Prostate gland (tissue), 2 donors: Measurements from ENCODE around the gene LRRN3. TPM values are rescaled to one million over a fixed set of nuclear protein-coding genes. Genes with fewer than 3 reads are reported as not detected.

Source experiments
- DNase-seq: peaks from one replicate; pipeline ENCODE4 v3.0.0-alpha.2; 2019; ENCODE audit warnings: low spot score
- H3K27ac ChIP-seq, 2 donors: fragments of 200-600 bp; sonication (generic); 2 replicates each; pipeline ENCODE4 v1.5.1; 2017 to 2019
- H3K27me3 ChIP-seq: fragments of 200-600 bp; sonication (generic); replicated peaks from 2 replicates; pipeline ENCODE4 v1.5.1; 2019; ENCODE audit not compliant: insufficient read depth
- H3K36me3 ChIP-seq, 2 donors: fragments of 200-600 bp; sonication (generic); 1 replicate in 1 of 2; 2 replicates in 1 of 2; pipeline versions ENCODE4 v1.5.1 to v1.8.1; 2017 to 2019
- H3K4me1 ChIP-seq: fragments of 200-600 bp; sonication (generic); replicated peaks from 2 replicates; pipeline ENCODE4 v1.5.1; 2019
- H3K4me3 ChIP-seq, 2 donors: fragments of 200-600 bp; sonication (generic); 2 replicates each; pipeline ENCODE4 v1.5.1; 2017 to 2019
- H3K9me3 ChIP-seq: fragments of 200-600 bp; sonication (generic); 2 replicates; pipeline ENCODE4 v1.5.1; 2017
- POLR2A ChIP-seq: fragments of 450-650 bp; IDR thresholded peaks from one replicate; pipeline ENCODE4 v1.6.1; 2016; ENCODE audit warnings: antibody characterized with exemption, mild to moderate bottlenecking
- POLR2AphosphoS5 ChIP-seq: sonication (generic); formaldehyde crosslinking; IDR thresholded peaks from one replicate; pipeline ENCODE4 v1.6.1; 2017; ENCODE audit warnings: antibody characterized with exemption
- WGBS: methylation state at CpG from one replicate; pipeline ENCODE4 v1.1.5; 2018; 5-methylcytosine and 5-hydroxymethylcytosine counted together
- intact Hi-C: fragments of 100-400 bp; cut with DNase I; formaldehyde crosslinking; loops from one replicate; pipeline ENCODE4 v1.14.2; 2022
- total RNA-seq, 2 donors: library from RNA; depleted of rRNA; stranded (reverse); fragments of >200 nt; gene quantifications; one replicate each; pipeline ENCODE4 v1.1.0, GENCODE V29; 2016
- TF ChIP-seq, protein P1 (sequence below), 4 experiments: fragments of 200-600 bp in 2 of 4; fragments of 450-650 bp in 2 of 4; sonication (generic) in 2 of 4; IDR thresholded peaks; 1 replicate in 3 of 4; 2 replicates in 1 of 4; pipeline ENCODE4 v1.5.1; 2016 to 2019; ENCODE audit warnings: antibody characterized with exemption in 4 of 4, mild to moderate bottlenecking in 2 of 4, moderate library complexity in 2 of 4

LRRN3 gene
- 10 to 100 TPM in 1 of 2 donors, under 1 TPM in 1; 0.32 to 41.5 TPM for total RNA-seq

DNA sequence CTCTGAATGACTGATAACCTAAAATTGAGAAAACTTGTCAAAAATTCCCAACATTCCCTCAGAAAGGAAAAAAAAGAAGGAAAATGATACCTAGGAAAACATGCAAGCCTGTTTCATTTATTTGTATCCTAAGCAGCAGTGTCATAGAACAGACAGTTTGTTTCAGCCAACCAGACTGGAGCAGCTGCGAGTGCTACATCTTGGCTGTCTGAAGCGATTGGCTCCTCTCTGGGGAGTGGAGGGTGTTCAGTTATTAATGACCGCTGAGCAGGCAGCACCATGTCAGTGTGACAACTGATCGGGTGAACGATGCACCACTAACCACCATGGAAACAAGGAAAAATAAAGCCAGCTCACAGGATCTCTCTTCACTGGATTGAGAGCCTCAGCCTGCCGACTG is at the start of gene LRRN3:
Gene LRRN3, plus strand, starts transcription at position 282 of the 400 bp plus-strand sequence. CDS start 31,646 bp downstream, outside the sequence.
- Histone ChIP-seq H3K4me3 (peak within 1 kb of the TSS in 1 of 2 donors; percentile 3), H3K27me3 (no peaks in the 10 kb centered on the region), H3K27ac (no peak within 1 kb of the TSS), H3K4me1 (no peaks in the 10 kb centered on the region), H3K9me3 (no peaks in the 10 kb centered on the region), H3K36me3 (no peaks in the 10 kb centered on the region)
- 51% methylated on average over 6 of the region's 6 CpGs for WGBS
- intact Hi-C loops = loop anchor here (10.0 kb wide), 2 partner anchors 644 to 1246 kb away; no protein-coding TSS in a partner anchor
- DNase-seq = no peak
- TF ChIP-seq, protein P1, sequence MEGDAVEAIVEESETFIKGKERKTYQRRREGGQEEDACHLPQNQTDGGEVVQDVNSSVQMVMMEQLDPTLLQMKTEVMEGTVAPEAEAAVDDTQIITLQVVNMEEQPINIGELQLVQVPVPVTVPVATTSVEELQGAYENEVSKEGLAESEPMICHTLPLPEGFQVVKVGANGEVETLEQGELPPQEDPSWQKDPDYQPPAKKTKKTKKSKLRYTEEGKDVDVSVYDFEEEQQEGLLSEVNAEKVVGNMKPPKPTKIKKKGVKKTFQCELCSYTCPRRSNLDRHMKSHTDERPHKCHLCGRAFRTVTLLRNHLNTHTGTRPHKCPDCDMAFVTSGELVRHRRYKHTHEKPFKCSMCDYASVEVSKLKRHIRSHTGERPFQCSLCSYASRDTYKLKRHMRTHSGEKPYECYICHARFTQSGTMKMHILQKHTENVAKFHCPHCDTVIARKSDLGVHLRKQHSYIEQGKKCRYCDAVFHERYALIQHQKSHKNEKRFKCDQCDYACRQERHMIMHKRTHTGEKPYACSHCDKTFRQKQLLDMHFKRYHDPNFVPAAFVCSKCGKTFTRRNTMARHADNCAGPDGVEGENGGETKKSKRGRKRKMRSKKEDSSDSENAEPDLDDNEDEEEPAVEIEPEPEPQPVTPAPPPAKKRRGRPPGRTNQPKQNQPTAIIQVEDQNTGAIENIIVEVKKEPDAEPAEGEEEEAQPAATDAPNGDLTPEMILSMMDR (IDR thresholded peaks at IDR 0.05) = no peak
- TF ChIP-seq POLR2A (no peak), POLR2AphosphoS5 (no peak)

- 95% methylated on average over 2 of the region's 2 CpGs for WGBS
- intact Hi-C loops = no loop called here
- H3K27ac ChIP-seq = no peak overlapping the region
Measured at GRCh38 chr7:111041577-111041976, 49.4 kb upstream of the LRRN3 start.

DNA sequence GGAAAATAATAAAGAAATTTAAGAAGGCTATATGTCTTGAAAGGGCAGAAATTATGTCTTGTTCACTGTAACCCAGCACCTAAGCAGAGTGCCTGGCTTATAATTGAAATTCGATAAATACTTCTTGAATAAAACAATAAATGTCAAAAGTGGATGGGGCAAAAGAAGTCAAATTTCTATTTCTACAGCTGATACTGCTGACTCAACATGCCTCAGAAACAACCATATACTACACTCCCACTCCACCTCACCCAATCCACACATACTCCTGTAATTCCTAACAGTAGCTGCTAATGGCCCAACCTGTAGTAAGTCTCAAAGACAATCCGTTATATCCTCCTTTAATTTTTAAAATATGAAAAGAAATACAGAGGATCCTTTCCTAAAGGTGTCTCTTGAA is 48.1 kb upstream of the LRRN3 start:
- WGBS = 92% methylated on average over 2 of the region's 2 CpGs
- Histone ChIP-seq H3K4me3 (no peak overlapping the region), H3K27me3 (no peaks in the 10 kb centered on the region), H3K9me3 (no peaks in the 10 kb centered on the region), H3K36me3 (no peaks in the 10 kb centered on the region), H3K27ac (no peak overlapping the region), H3K4me1 (no peaks in the 10 kb centered on the region)
- intact Hi-C loops = no loop called here
- TF ChIP-seq POLR2A = no peak
- TF ChIP-seq, protein P1 (IDR thresholded peaks at IDR 0.05) = no peak
- TF ChIP-seq POLR2AphosphoS5 = no peak
- no peak for DNase-seq

More at GRCh38 chr7:111041577-111041976, 49.4 kb upstream of the LRRN3 start:
- no peaks in the 10 kb centered on the region for H3K36me3 ChIP-seq
- H3K27me3 ChIP-seq = no peaks in the 10 kb centered on the region
- no peak overlapping the region for H3K4me3 ChIP-seq
- TF ChIP-seq, protein P1 (IDR thresholded peaks at IDR 0.05) = no peak
- TF ChIP-seq POLR2AphosphoS5 (no peak), POLR2A (no peak)
- no peaks in the 10 kb centered on the region for H3K4me1 ChIP-seq
- H3K9me3 ChIP-seq = no peaks in the 10 kb centered on the region
- no peak for DNase-seq

DNA sequence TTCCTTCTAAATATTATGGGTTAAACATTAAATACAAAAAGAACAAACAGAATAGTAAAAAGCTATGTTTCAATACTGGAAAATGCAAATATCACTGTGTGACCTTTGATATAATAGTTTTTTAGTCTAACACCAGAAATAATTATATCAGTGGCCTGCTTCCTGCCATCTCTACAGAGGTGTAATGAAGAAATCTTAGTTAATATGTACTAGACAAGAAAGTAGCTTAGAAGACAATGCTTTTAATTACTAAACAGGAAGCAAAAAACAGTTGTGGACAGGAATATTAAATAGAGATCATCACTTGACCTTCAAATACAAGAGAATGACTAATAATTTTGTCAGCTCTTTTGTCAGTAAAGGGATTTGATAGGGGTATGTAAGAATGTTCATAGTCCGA is 47.4 kb upstream of the LRRN3 start:
- no peak for DNase-seq
- TF ChIP-seq POLR2A (no peak), POLR2AphosphoS5 (no peak)
- TF ChIP-seq, protein P1 (IDR thresholded peaks at IDR 0.05) = no peak
- H3K4me3 ChIP-seq = no peak overlapping the region
- H3K36me3 ChIP-seq = no peaks in the 10 kb centered on the region
- H3K27ac ChIP-seq = no peak overlapping the region
- intact Hi-C loops = no loop called here
- H3K27me3 ChIP-seq = no peaks in the 10 kb centered on the region
- no peaks in the 10 kb centered on the region for H3K9me3 ChIP-seq
- H3K4me1 ChIP-seq = no peaks in the 10 kb centered on the region
- 100% methylated on average over 1 of the region's 1 CpG for WGBS

DNA sequence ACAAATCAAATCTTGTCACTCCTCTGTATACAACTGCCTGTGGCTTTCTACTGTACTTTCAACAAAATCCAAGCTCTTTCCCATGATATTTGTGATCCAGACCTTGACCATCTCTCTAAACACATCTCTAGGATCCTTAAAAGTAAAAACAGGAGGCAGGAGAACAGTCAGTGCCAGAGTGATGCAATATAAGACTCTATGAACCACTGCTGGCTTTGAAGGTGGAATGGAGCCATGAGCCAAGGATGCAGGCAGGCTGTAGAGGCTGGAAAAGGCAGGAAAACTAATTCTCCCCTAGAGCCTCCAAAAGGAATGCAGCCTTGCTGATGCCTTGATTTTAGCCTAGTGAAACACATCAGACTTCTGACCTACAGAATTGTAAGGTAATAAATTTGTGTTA is 45.5 kb upstream of the LRRN3 start:
- DNase-seq = no peak
- TF ChIP-seq POLR2A (no peak), POLR2AphosphoS5 (no peak)
- TF ChIP-seq, protein P1 (IDR thresholded peaks at IDR 0.05) = no peak
- no peaks in the 10 kb centered on the region for H3K27me3 ChIP-seq
- H3K9me3 ChIP-seq = no peaks in the 10 kb centered on the region
- no peaks in the 10 kb centered on the region for H3K36me3 ChIP-seq
- H3K4me1 ChIP-seq = no peaks in the 10 kb centered on the region
- intact Hi-C loops = no loop called here
- H3K4me3 ChIP-seq = no peak overlapping the region
- H3K27ac ChIP-seq = no peak overlapping the region
